Measurements from ENCODE around the gene SNX10.

GRCh38 chr7:26417911-26418413, 126.3 kb downstream of the SNX10 start:
- TF ChIP-seq CTCF (conservative IDR thresholded peaks at IDR 0.05; ENCODE audit: low read depth, low read length) (no peak), EZH2phosphoT487 (IDR thresholded peaks at IDR 0.05; ENCODE audit: borderline replicate concordance, low read length) (no peak)

Data from PC-3 (cell line).